Caki2 (cell line): Measurements from ENCODE around the gene HSPA12B. TPM values are rescaled to one million over a fixed set of nuclear protein-coding genes. Genes with fewer than 3 reads are reported as not detected.

Source experiments
- DNase-seq: peaks from one replicate; pipeline ENCODE4 v3.0.0-alpha.2; 2015; ENCODE audit warnings: low read depth
- in situ Hi-C: cut with HindIII; loops from 2 replicates; pipeline ENCODE4 v1.10.0; 2016; ENCODE audit warnings: low sequenced_read_pairs, low pct_unique_long_range_greater_than_20kb, mixed read lengths
- total RNA-seq: library from RNA; depleted of rRNA; stranded (reverse); fragments of >200 nt; shearing (Covaris generic); gene quantifications from 2 replicates; pipeline ENCODE4 v1.2.3, GENCODE V29; 2014; ENCODE audit warnings: low replicate concordance; rRNA removed

HSPA12B gene, protein sequence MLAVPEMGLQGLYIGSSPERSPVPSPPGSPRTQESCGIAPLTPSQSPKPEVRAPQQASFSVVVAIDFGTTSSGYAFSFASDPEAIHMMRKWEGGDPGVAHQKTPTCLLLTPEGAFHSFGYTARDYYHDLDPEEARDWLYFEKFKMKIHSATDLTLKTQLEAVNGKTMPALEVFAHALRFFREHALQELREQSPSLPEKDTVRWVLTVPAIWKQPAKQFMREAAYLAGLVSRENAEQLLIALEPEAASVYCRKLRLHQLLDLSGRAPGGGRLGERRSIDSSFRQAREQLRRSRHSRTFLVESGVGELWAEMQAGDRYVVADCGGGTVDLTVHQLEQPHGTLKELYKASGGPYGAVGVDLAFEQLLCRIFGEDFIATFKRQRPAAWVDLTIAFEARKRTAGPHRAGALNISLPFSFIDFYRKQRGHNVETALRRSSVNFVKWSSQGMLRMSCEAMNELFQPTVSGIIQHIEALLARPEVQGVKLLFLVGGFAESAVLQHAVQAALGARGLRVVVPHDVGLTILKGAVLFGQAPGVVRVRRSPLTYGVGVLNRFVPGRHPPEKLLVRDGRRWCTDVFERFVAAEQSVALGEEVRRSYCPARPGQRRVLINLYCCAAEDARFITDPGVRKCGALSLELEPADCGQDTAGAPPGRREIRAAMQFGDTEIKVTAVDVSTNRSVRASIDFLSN
- total RNA-seq = not detected in 2 replicates

DNA sequence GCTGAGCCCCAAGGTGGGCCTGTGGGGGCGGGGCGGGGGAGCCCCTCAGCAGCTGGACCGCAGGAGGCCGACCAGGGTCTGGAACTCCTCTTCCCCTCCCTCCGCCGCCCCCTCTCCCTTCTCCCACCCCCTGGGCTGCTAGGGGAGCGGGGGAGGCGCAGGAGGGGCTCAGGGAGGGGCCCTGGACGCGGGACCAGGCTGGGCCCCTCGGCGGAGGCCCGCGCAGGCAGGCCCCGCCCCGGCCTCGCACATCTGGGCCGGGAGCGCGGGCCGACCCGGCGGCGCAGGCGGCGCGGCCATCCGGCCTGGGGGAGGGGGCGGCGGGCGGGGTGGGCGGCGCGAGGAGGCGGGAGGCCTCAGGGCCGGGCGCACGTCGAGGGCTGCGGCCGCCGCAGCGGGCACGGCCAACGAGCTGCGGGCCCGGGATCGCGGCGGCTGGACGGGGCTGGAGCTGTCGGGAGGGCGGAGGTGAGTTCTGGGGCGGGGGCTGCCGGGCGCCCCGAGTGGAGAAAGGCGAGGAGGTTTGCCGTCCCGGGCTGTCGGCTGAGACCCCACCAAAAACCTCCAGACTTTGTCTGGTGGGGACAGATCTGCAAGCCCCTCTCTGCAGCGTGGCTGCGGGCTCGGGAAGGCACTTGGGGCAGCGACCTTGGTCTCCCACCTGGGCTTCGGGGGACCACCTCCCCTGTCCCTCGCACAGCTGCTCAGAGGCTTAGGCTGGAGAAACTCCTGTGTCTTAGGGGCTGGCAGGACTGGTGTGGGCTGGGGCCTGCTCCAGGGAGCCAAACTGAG lies at the start of gene HSPA12B:
Gene HSPA12B, plus strand, starts transcription at position 359 of the 792 bp plus-strand sequence. CDS start 5,990 bp downstream, outside the sequence.
- DNase-seq = no peak
- in situ Hi-C loops = no loop called here

DNA sequence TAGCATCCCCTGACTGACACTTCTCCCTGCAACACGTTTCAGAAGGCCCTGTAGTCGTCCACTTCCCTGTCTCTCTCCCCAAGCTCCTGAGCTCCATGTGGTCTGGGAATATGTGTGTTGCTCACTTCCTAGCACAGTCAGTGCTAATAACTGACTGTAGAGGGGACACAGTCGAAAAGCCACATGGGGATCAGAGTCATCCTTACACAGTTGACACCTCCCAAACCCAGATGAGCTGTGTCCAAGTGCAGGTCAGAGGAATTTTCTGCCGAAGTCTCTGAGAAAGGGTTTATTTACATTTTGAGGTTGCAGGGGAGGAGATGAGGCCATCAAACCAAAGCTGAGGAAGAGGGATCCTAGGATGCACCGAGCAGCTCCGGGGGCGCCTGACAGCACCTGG lies 47.1 kb upstream of the HSPA12B start:
- no peak for DNase-seq
- in situ Hi-C loops = no loop called here

DNA sequence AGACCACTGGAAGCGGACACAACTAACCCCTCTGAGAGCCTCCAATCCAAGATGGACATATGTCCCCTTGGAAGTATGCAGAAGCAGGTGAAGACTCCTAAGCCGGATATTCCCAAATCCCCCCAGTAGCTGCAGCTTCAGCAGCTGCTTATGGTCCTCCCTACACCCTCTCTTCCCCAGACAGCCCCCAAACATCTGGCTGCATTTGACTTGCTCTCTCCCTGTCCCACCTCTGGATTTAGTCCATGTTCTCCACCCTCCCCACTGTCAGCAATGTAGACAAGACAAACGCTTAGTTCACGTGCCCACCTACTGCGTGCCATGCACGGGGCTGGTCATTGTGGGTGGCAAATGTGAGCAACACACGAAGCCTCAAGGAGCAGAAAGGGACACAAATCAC lies 46.1 kb upstream of the HSPA12B start:
- no peak for DNase-seq
- in situ Hi-C loops = no loop called here

DNA sequence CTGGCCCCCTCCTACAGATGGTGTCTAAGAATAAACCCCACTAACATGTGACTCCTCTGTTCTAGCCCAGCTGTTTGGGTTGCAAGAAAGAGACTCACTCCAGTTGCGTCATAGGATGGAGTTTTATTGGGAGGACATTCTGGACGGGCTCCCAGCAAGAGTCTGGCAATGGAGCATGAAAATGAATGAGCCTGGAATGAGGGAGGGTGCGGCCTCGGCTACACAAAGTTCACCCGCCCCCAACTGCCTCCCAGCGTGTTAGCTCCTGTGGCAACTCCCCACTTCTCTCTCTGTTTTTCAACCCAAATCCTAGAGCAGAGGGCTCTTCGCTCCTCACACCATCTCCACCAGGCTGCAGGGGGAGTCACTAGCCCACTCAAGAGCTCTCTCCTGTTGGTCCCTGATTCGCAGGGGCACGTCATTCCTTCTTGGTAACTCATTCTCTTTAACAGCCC lies 45.6 kb upstream of the HSPA12B start:
- DNase-seq = peak; percentile 23
- in situ Hi-C loops = no loop called here

DNA sequence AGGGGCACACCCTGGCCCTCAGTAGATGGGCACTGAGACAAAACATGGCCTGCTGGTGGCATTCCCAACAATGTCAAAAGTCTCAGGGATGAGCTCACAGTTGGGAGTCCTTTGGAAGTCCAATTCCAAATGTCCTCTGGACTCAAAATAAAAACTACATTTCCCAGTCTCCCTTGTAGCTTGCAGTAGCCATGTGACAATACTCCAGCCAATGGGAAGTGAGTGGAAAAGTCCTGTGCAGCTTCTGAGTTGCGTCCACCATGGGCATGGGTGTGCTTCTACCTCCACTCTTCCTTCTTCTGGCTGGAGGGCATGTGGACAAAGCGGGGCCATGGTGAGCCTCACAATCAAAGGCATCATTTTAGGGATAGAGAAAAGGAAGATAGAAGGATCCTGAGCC lies 44.8 kb upstream of the HSPA12B start:
- no peak for DNase-seq
- in situ Hi-C loops = no loop called here

DNA sequence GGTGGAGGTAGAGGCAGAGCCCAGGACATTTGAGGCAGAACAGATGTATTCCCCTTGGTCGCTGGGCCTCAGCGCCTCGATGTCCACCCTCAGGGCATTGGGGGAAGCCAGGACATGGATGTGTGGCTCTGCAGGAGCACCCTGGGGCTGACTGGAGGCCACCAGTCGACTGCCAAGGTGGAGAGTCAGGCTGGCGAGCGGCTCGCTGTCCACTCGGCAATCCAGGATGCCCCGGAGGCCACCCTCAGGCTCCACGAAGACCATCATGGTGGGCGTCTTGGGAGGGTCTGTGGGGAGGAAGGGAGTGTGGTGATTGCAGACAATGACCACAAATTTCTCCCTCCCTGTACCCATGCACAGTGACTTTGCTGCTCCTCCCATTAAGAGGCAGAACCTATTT lies 42.5 kb upstream of the HSPA12B start:
- in situ Hi-C loops = no loop called here
- no peak for DNase-seq

DNA sequence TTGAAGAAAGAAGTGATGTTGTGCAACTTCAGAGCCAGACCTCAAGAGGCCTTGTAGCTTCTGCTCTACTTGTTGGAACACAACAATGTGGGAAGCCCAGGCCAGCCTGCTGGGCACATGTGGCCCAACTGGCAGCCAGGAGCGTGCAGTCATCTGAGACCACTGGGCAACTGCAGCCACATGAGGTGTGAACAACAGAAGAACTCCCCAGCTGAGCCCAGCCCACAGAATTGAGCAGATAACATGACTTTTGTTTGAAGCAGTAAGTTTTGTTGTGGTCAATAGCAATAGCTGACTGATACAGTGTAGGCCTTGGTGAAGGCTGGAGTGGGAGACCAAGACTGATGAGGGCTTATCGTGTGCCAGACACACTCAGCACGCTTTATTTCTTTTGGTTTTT lies 42.1 kb upstream of the HSPA12B start:
- in situ Hi-C loops = no loop called here
- DNase-seq = no peak

DNA sequence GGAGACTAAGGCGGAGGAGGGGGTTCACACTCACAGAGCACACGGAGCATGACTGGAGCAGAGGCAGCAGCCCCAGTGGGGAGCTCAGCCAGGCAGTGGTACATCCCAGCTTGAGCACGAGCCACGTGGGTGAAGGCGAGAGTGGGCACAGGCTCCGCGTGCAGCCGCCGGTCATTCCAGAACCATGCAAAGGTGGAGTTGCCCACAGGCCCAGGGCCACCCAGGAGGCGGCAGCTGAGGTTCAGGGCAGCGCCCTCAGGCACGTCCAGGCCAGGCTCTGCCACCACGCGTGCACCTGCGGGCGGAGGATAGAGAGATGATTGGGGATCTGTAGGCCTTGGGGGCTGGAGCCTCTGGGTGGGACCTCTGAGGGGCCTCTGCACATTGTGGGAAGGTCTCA lies 41.2 kb upstream of the HSPA12B start:
- no peak for DNase-seq
- in situ Hi-C loops = no loop called here

DNA sequence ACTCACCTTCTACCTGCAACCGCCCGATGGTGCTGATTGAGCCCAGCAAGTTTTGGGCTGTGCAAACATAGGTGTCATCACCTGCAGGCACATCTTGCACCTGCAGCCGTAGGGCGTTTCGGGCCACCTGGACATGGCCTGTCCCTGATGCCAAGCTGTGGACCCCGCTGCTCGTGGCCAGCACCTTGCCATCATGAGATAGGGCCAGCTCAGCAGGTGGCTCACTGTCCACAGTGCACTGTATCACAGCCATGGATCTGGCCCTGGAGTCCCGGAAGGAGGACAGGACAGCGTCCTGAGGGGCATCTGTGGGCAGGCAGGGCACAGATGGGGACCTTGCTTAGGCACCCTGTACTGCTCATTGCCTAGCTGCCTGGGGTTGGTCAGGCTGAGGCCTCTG lies 40.6 kb upstream of the HSPA12B start:
- no peak for DNase-seq
- in situ Hi-C loops = no loop called here

DNA sequence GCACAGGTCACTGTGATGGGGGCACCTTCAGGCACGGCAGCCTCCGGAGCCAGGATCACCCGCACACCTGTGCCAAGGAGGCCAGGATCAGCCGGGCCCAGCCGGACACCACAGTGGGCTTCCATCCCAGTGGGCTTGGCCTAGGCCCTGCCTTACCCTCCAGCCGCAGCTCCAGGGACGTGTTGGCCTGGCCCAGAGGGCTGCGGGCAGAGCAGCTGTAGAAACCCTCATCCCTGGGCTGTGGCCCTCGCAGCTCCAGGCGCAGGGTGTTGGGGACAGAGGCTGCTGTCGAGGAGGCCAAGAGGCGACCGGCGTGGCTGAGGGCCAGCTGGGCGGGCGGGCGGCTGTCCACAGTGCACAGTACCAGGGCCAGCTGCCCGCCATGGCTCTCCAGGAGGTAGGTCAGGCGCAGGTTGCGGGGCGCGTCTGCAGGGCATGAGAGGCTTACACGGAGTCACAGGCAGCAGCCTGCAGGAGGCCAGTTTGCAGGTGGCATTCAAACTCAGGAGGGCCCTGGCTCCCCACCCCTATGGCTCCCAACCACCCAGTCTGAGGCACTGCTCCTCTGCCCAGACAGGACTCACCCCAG lies 39.7 kb upstream of the HSPA12B start:
- in situ Hi-C loops = no loop called here
- DNase-seq = no peak

DNA sequence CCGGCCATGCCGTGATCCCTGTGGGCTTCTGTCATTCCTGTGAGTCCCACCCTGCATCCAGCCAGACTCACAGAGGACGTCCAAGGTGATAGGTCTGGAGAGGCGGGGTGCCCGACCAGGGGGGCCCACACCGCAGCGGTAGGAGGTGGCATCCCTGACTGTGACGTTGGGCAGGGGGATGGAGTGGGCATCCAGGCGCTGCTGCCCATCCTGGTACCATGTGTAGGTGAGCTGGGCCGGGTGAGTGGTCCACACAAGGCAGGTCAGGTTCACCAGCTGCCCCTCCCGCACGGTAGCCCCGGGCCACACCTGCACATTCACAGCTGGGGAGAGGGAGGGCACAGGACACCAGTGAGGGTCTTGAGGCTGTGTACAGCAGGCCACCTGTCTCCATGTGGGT lies 39.1 kb upstream of the HSPA12B start:
- in situ Hi-C loops = no loop called here

DNA sequence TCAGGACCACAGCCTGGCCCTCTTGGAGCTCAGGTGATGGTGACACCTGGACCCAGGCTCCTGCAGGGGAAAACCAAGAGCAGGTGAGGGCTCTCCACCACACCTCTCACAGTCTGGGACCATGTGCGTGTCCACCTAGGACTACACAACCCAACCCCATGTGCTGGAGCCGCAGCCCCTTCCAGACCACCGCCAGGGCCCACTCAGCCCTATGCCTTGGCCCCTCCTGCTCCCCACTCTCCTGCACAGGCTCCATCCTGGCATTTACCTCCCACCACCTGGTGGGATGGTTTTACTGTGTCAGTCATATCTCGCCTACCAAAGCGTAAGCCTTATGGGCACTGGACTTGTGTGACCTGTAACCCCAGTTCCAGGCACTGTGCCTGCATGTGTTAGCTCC lies 37.6 kb upstream of the HSPA12B start:
- DNase-seq = no peak
- in situ Hi-C loops = no loop called here

More for the DNA sequence above, 39.1 kb upstream of the HSPA12B start:
- no peak for DNase-seq

DNA sequence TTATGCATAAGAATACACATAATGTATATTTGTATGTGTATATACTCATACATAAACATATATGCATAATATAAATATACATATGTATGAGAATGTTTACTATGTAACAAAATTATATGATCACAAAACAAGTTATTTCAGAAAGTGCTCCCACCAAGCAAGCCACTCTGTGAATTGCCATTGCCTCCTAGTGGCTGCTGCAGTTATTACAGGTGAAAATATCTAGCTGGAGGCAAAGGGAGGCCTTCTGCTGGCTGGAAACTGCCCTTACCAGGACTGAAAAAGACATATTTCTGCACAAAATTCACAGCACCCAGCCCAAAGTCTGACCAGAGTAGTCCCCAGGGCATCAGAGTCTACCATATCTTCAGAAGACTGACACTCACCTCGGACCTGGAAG lies 36.3 kb upstream of the HSPA12B start:
- DNase-seq = no peak
- in situ Hi-C loops = no loop called here

DNA sequence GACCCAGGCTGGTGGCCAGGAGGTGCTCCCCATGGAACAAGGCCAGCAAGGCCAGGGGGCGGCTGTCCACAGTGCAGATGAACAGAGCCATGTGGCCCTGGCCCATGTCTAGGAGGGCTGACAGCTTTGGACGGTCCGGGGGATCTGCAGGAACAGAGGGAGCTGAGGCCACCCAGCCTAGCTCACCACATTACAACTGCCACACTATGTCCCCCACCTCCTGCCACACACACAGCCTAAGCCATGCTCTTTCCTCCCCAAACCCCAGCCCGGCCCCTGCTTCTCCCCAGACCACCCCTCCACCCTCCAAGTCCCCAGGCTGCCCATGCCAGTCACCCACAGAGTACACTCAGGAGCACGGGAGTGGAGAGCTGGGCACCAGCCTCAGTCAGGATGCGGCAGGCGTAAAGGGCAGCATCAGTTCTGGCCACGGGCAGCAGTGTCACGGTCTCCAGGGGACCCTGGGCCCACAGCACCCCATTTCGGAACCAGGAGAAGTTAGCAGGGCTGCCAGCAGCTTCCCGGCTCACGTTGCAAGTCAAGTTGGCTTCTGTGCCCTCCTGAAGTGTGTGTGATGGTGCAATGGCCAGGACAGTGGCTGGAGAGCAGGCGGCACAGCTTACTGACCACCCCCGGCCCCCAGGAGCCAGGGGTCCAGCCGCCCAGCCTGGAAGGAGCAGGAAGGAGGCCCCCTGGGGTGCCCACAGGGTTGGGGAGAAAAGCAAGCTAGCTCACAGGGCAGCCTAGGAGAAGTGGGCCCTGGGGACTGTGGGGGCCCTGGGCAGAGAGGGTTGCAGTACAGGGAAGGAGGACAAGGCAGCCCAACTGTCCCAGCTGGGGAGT lies 35.5 kb upstream of the HSPA12B start:
- in situ Hi-C loops = no loop called here
- no peak for DNase-seq

DNA sequence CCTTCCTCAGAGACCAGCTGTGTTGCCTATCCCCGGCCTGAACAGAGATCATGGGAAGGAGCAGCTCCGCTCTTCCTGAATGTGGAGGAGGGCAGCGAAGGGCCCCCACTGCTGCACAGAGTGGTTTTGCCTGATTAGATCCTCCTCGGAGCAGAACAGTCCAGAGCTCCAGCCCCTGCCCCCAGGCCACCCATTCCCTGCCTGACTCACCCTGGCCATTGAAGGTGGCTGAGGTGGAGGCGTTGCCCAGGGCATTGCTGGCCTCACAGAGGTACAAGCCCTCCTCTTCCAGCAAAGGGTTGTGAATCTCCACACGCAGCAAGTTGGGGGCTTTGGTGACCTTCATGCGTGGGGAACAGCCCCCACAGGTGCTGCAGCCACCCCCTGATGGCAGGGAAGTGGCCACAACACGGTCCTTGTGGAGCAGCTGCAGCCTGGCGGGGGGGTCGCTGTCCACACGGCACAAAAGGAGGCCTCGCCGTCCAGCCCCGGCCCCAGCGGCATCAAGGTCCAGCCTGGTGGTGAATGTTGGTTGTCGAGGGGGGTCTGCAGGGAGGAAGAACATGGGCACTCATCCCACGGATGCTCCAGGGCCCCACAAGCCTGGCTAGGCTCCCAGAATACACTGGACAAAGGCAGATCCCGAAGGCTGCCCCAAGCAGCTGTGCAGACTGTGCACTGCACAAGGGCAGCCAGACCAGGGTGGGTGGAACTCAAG lies 34.7 kb upstream of the HSPA12B start:
- DNase-seq = no peak
- in situ Hi-C loops = no loop called here

DNA sequence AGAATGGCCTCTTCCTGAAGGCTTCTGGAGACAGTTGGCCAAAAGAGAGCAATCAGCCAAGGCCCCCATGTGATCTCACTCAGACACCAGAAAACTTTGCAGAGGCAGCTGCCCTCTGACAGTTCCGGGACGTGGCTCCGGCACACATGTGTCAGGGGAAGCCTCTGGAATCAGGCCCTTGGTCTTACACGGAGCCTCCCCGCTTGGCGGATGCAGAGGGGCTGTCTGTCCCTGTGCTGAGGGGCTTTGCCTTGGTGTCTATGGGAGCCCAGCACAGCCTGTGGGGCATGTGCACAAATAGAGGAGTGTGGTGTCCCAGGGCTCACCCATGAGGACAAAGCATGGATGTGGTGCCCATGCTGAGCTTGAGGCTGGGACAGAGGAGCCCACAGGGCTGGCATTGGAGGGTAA lies 33.9 kb upstream of the HSPA12B start:
- in situ Hi-C loops = no loop called here

DNA sequence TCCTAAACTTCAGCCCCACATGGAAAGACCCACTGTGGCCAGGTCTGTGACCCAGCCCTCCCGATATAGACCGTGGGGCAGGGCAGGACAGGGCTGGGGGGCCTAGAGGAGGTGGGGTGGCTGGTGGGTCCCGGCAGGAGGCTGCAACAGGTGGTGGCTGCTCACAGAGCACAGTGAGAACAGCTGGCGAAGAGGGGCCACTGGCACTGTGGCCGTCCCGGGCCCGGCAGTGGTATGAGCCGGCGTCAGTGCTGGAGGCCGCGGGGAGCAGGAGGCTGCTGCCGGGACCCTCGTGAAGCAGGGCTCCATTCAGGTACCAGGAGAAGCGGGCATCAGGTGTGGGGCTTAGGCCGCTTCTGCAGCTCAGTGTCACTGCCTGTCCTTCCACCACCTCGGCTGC lies 33.4 kb upstream of the HSPA12B start:
- no peak for DNase-seq
- in situ Hi-C loops = no loop called here

More for the DNA sequence above, 33.9 kb upstream of the HSPA12B start:
- no peak for DNase-seq
